Fibroblast of the aortic adventitia (primary cell): ENCODE results near the gene LMO2. TPM values are rescaled to one million over a fixed set of nuclear protein-coding genes. Genes with fewer than 3 reads are reported as not detected.
"Not testable (repeated sequence)": the region's sequence is repeated elsewhere in the genome, so short reads cannot be mapped to it uniquely, and the experiment has no call there.

Experiments
- DNase-seq: peaks from one replicate; pipeline ENCODE4 v3.0.0-alpha.2; 2010; ENCODE audit warnings: low read depth
- H3K4me3 ChIP-seq: 2 replicates; pipeline ENCODE4 v1.5.1; 2011; ENCODE audit warnings: low read depth, mild to moderate bottlenecking, control low read depth, low read length, moderate library complexity
- CTCF ChIP-seq: IDR thresholded peaks from 2 replicates; pipeline ENCODE4 v1.5.1; 2011; ENCODE audit warnings: mild to moderate bottlenecking, low read length, control low read depth, inconsistent platforms; ENCODE audit not compliant: insufficient read depth
- total RNA-seq: library from RNA; depleted of rRNA; stranded (reverse); fragments of >200 nt; gene quantifications from 2 replicates; pipeline ENCODE4 v1.2.3, GENCODE V29; 2012; ENCODE audit warnings: low replicate concordance

The LMO2 gene
- total RNA-seq, 1 donor, result 21.8 TPM

- DNase-seq, result no peak
- no peak overlapping the region for H3K4me3 ChIP-seq
- TF ChIP-seq CTCF, result no peak
Observed at GRCh38 chr11:33933602-33934001, 41.7 kb upstream of the LMO2 start.

- TF ChIP-seq CTCF, result no peak
- no peak for DNase-seq
- no peak overlapping the region for H3K4me3 ChIP-seq
Observed at GRCh38 chr11:33932721-33933120, 40.8 kb upstream of the LMO2 start.

GRCh38 chr11:33931739-33932366 is 40.0 kb upstream of the LMO2 start:
- not testable (repeated sequence) for DNase-seq, H3K4me3 ChIP-seq

GRCh38 chr11:33931067-33931466 is 39.2 kb upstream of the LMO2 start:
- no peak overlapping the region for H3K4me3 ChIP-seq
- TF ChIP-seq CTCF, result no peak
- DNase-seq, result no peak

- DNase-seq, result peak; percentile 77
- no peak overlapping the region for H3K4me3 ChIP-seq
- TF ChIP-seq CTCF, result no peak
Observed at GRCh38 chr11:33930317-33931021, 38.6 kb upstream of the LMO2 start.

- TF ChIP-seq CTCF, result no peak
- no peak for DNase-seq
- H3K4me3 ChIP-seq, result no peak overlapping the region
Observed at GRCh38 chr11:33928564-33928963, 36.7 kb upstream of the LMO2 start.

GRCh38 chr11:33926671-33927552 is 35.0 kb upstream of the LMO2 start:
- H3K4me3 ChIP-seq, result no peak overlapping the region
- DNase-seq, result no peak
- TF ChIP-seq CTCF, result no peak
